SKM-1 treated with dmso at 0.1 percent for 144 hours (cell line): ENCODE data around the gene CALY.
A peak's percentile ranks its signal among the peaks of the same experiment; 100 is the strongest.

Experiments used
- DNase-seq: peaks from one replicate; lab custom pipeline; 2025; ENCODE audit not compliant: unreplicated experiment; lab: John Stamatoyannopoulos, UW

The CALY gene

GRCh38 chr10:133312016-133312768 is 24.5 kb downstream of the CALY start:
- no peak for DNase-seq

- no peak for DNase-seq
Measured at GRCh38 chr10:133311570-133311969, 25.1 kb downstream of the CALY start.

GRCh38 chr10:133310789-133311188 is 25.9 kb downstream of the CALY start:
- DNase-seq: no peak

GRCh38 chr10:133310399-133310755 is 26.3 kb downstream of the CALY start:
- no peak for DNase-seq

- no peak for DNase-seq
Measured at GRCh38 chr10:133309720-133310398, 26.8 kb downstream of the CALY start.

GRCh38 chr10:133309100-133309719 is 27.5 kb downstream of the CALY start:
- DNase-seq: peak; percentile 72

- DNase-seq: peak; percentile 62
Measured at GRCh38 chr10:133308421-133309099, 28.1 kb downstream of the CALY start, which contains the start of the genes TUBGCP2 and ZNF511. TUBGCP2 (minus strand) TSS chr10:133308872; CDS start chr10:133302941, 5,931 bp downstream. ZNF511 (plus strand) TSS chr10:133308914; CDS start chr10:133308944, 30 bp downstream.

- peak; percentile 52 for DNase-seq
Measured at GRCh38 chr10:133307776-133308420, 28.8 kb downstream of the CALY start.

GRCh38 chr10:133306941-133307379 is 29.7 kb downstream of the CALY start:
- DNase-seq: no peak

GRCh38 chr10:133306097-133306476 is 30.6 kb downstream of the CALY start:
- DNase-seq: no peak

- no peak for DNase-seq
Measured at GRCh38 chr10:133303206-133303605, 33.5 kb downstream of the CALY start.

GRCh38 chr10:133302230-133302629 is 34.5 kb downstream of the CALY start:
- no peak for DNase-seq

- DNase-seq: no peak
Measured at GRCh38 chr10:133299738-133300137, 37.0 kb downstream of the CALY start.

- no peak for DNase-seq
Measured at GRCh38 chr10:133299224-133299623, 37.5 kb downstream of the CALY start.

GRCh38 chr10:133298466-133298865 is 38.2 kb downstream of the CALY start:
- DNase-seq: no peak

- no peak for DNase-seq
Measured at GRCh38 chr10:133297504-133297903, 39.2 kb downstream of the CALY start.

GRCh38 chr10:133295426-133296320 is 41.0 kb downstream of the CALY start:
- DNase-seq: no peak

GRCh38 chr10:133294189-133294588 is 42.5 kb downstream of the CALY start:
- no peak for DNase-seq

GRCh38 chr10:133293810-133294119 is 42.9 kb downstream of the CALY start:
- DNase-seq: no peak
